GM12865 (cell line): Measurements from ENCODE around the gene SPRED2.
A peak's percentile ranks its signal among the peaks of the same experiment; 100 is the strongest.

Experiments
- DNase-seq: peaks from one replicate; pipeline ENCODE4 v3.0.0; 2010; ENCODE audit warnings: low read depth
- H3K4me3 ChIP-seq: 2 replicates; pipeline ENCODE4 v1.5.1; 2011; ENCODE audit warnings: mild to moderate bottlenecking, low read depth, low read length, control low read depth
- CTCF ChIP-seq: IDR thresholded peaks from 2 replicates; pipeline ENCODE4 v1.5.1; 2011; ENCODE audit warnings: low read length, control low read depth, low read depth, inconsistent platforms; ENCODE audit not compliant: insufficient read depth; ENCODE audit errors: missing control alignments

Gene SPRED2

GRCh38 chr2:65370387-65371073 is 61.9 kb downstream of the SPRED2 start:
- peak; percentile 54 for DNase-seq
- no peak overlapping the region for H3K4me3 ChIP-seq
- no peak for TF ChIP-seq CTCF

- no peak overlapping the region for H3K4me3 ChIP-seq
Measured at GRCh38 chr2:65369980-65370379, 62.4 kb downstream of the SPRED2 start.

GRCh38 chr2:65369574-65369973 is 62.8 kb downstream of the SPRED2 start:
- no peak for TF ChIP-seq CTCF
- no peak overlapping the region for H3K4me3 ChIP-seq

More at GRCh38 chr2:65369980-65370379, 62.4 kb downstream of the SPRED2 start:
- TF ChIP-seq CTCF: no peak
- no peak for DNase-seq

GRCh38 chr2:65368468-65368867 is 63.9 kb downstream of the SPRED2 start:
- DNase-seq: no peak
- no peak overlapping the region for H3K4me3 ChIP-seq
- TF ChIP-seq CTCF: no peak

More at GRCh38 chr2:65369574-65369973, 62.8 kb downstream of the SPRED2 start:
- DNase-seq: no peak

- no peak for TF ChIP-seq CTCF
- H3K4me3 ChIP-seq: no peak overlapping the region
- DNase-seq: no peak
Measured at GRCh38 chr2:65367524-65367923, 64.9 kb downstream of the SPRED2 start.

- TF ChIP-seq CTCF: no peak
- peak; percentile 84 for DNase-seq
- H3K4me3 ChIP-seq: no peak overlapping the region
Measured at GRCh38 chr2:65366595-65367125, 65.7 kb downstream of the SPRED2 start.
